ENCODE results near the gene UBTD2.
"Not testable (repeated sequence)": the region's sequence is repeated elsewhere in the genome, so short reads cannot be mapped to it uniquely, and the experiment has no call there.

UBTD2 gene

GRCh38 chr5:172283020-172283861 lies at the start of gene UBTD2:
TSS of gene UBTD2 (minus strand) at chr5:172283764. CDS start at chr5:172283665, 99 bp downstream.
- Mint-ChIP-seq H3K27ac (ENCODE audit: low read depth) (peak within 1 kb of the TSS; percentile 62), H3K9me3 (no peaks in the 10 kb centered on the region), H3K27me3 (no peaks in the 10 kb centered on the region), H3K4me3 (peak within 1 kb of the TSS; percentile 83), H3K4me1 (peaks cover 16% of the 10 kb centered on the region), H3K36me3 (ENCODE audit: insufficient read depth) (peaks cover 6% of the 10 kb centered on the region)
- DNase-seq (ENCODE audit: low spot score in 2 of 2) (peak in 1 of 2 donors; percentile 60), ATAC-seq (replicated peaks; ENCODE audit: extremely low read depth, poor library complexity, severe bottlenecking) (peak; percentile 87)

GRCh38 chr5:172326901-172327300 lies 43.3 kb upstream of the UBTD2 start:
- not testable (repeated sequence) for H3K36me3 Mint-ChIP-seq (ENCODE audit: insufficient read depth); H3K27ac Mint-ChIP-seq (ENCODE audit: low read depth); H3K4me1 Mint-ChIP-seq; H3K4me3 Mint-ChIP-seq; ATAC-seq (replicated peaks; ENCODE audit: extremely low read depth, poor library complexity, severe bottlenecking); DNase-seq (ENCODE audit: low spot score in 2 of 2); H3K9me3 Mint-ChIP-seq; H3K27me3 Mint-ChIP-seq

- H3K4me1 Mint-ChIP-seq: no peaks in the 10 kb centered on the region
- no peak for DNase-seq (ENCODE audit: low spot score in 2 of 2)
- H3K27ac Mint-ChIP-seq (ENCODE audit: low read depth): no peak overlapping the region
- no peak for ATAC-seq (replicated peaks; ENCODE audit: extremely low read depth, poor library complexity, severe bottlenecking)
- H3K4me3 Mint-ChIP-seq: no peak overlapping the region
- no peaks in the 10 kb centered on the region for H3K9me3 Mint-ChIP-seq
- no peaks in the 10 kb centered on the region for H3K36me3 Mint-ChIP-seq (ENCODE audit: insufficient read depth)
- H3K27me3 Mint-ChIP-seq: no peaks in the 10 kb centered on the region
These were observed 41.9 kb upstream of the UBTD2 start for GRCh38 chr5:172325452-172325851.

GRCh38 chr5:172322028-172322965 lies 38.7 kb upstream of the UBTD2 start:
- ATAC-seq (replicated peaks; ENCODE audit: extremely low read depth, poor library complexity, severe bottlenecking) (no peak), DNase-seq (ENCODE audit: low spot score in 2 of 2) (no peak)
- no peaks in the 10 kb centered on the region for H3K27me3 Mint-ChIP-seq
- no peak overlapping the region for H3K4me3 Mint-ChIP-seq
- no peaks in the 10 kb centered on the region for H3K9me3 Mint-ChIP-seq
- no peaks in the 10 kb centered on the region for H3K36me3 Mint-ChIP-seq (ENCODE audit: insufficient read depth)
- no peak overlapping the region for H3K27ac Mint-ChIP-seq (ENCODE audit: low read depth)
- no peaks in the 10 kb centered on the region for H3K4me1 Mint-ChIP-seq

- no peak overlapping the region for H3K27ac Mint-ChIP-seq (ENCODE audit: low read depth)
- ATAC-seq (replicated peaks; ENCODE audit: extremely low read depth, poor library complexity, severe bottlenecking): no peak
These were observed 38.0 kb upstream of the UBTD2 start for GRCh38 chr5:172321593-172321992.

GRCh38 chr5:172319708-172320441 lies 36.3 kb upstream of the UBTD2 start:
- Mint-ChIP-seq H3K27me3 (peaks cover 13% of the 10 kb centered on the region), H3K9me3 (no peaks in the 10 kb centered on the region), H3K4me3 (no peak overlapping the region), H3K36me3 (ENCODE audit: insufficient read depth) (no peaks in the 10 kb centered on the region), H3K4me1 (no peaks in the 10 kb centered on the region), H3K27ac (ENCODE audit: low read depth) (no peak overlapping the region)
- no peak for ATAC-seq (replicated peaks; ENCODE audit: extremely low read depth, poor library complexity, severe bottlenecking)
- DNase-seq (ENCODE audit: low spot score in 2 of 2): no peak

More at GRCh38 chr5:172321593-172321992, 38.0 kb upstream of the UBTD2 start:
- no peak for DNase-seq (ENCODE audit: low spot score in 2 of 2)
- Mint-ChIP-seq H3K9me3 (no peaks in the 10 kb centered on the region), H3K4me1 (no peaks in the 10 kb centered on the region), H3K4me3 (no peak overlapping the region), H3K36me3 (ENCODE audit: insufficient read depth) (no peaks in the 10 kb centered on the region), H3K27me3 (no peaks in the 10 kb centered on the region)

GRCh38 chr5:172315587-172316493 lies 32.3 kb upstream of the UBTD2 start:
- DNase-seq (ENCODE audit: low spot score in 2 of 2) (no peak), ATAC-seq (replicated peaks; ENCODE audit: extremely low read depth, poor library complexity, severe bottlenecking) (no peak)
- no peak overlapping the region for H3K4me3 Mint-ChIP-seq
- no peaks in the 10 kb centered on the region for H3K4me1 Mint-ChIP-seq
- no peaks in the 10 kb centered on the region for H3K36me3 Mint-ChIP-seq (ENCODE audit: insufficient read depth)
- H3K27ac Mint-ChIP-seq (ENCODE audit: low read depth): no peak overlapping the region
- H3K27me3 Mint-ChIP-seq: peaks cover 25% of the 10 kb centered on the region
- H3K9me3 Mint-ChIP-seq: no peaks in the 10 kb centered on the region

GRCh38 chr5:172313915-172314314 lies 30.4 kb upstream of the UBTD2 start:
- peaks cover 29% of the 10 kb centered on the region for H3K27me3 Mint-ChIP-seq
- no peaks in the 10 kb centered on the region for H3K9me3 Mint-ChIP-seq
- H3K36me3 Mint-ChIP-seq (ENCODE audit: insufficient read depth): no peaks in the 10 kb centered on the region
- no peak overlapping the region for H3K27ac Mint-ChIP-seq (ENCODE audit: low read depth)
- H3K4me1 Mint-ChIP-seq: no peaks in the 10 kb centered on the region
- DNase-seq (ENCODE audit: low spot score in 2 of 2) (no peak), ATAC-seq (replicated peaks; ENCODE audit: extremely low read depth, poor library complexity, severe bottlenecking) (no peak)
- no peak overlapping the region for H3K4me3 Mint-ChIP-seq

- H3K4me3 Mint-ChIP-seq: no peak overlapping the region
- H3K27me3 Mint-ChIP-seq: peaks cover 41% of the 10 kb centered on the region
- no peaks in the 10 kb centered on the region for H3K36me3 Mint-ChIP-seq (ENCODE audit: insufficient read depth)
- no peak overlapping the region for H3K27ac Mint-ChIP-seq (ENCODE audit: low read depth)
- no peaks in the 10 kb centered on the region for H3K9me3 Mint-ChIP-seq
- DNase-seq (ENCODE audit: low spot score in 2 of 2) (no peak), ATAC-seq (replicated peaks; ENCODE audit: extremely low read depth, poor library complexity, severe bottlenecking) (no peak)
- no peaks in the 10 kb centered on the region for H3K4me1 Mint-ChIP-seq
These were observed 28.7 kb upstream of the UBTD2 start for GRCh38 chr5:172312286-172312685.

- H3K4me3 Mint-ChIP-seq: no peak overlapping the region
- H3K27ac Mint-ChIP-seq (ENCODE audit: low read depth): no peak overlapping the region
- H3K9me3 Mint-ChIP-seq: no peaks in the 10 kb centered on the region
- ATAC-seq (replicated peaks; ENCODE audit: extremely low read depth, poor library complexity, severe bottlenecking): no peak
- no peaks in the 10 kb centered on the region for H3K36me3 Mint-ChIP-seq (ENCODE audit: insufficient read depth)
- no peaks in the 10 kb centered on the region for H3K4me1 Mint-ChIP-seq
- peaks cover 45% of the 10 kb centered on the region for H3K27me3 Mint-ChIP-seq
- DNase-seq (ENCODE audit: low spot score in 2 of 2): no peak
These were observed 28.0 kb upstream of the UBTD2 start for GRCh38 chr5:172311605-172312004.

- no peaks in the 10 kb centered on the region for H3K36me3 Mint-ChIP-seq (ENCODE audit: insufficient read depth)
- H3K9me3 Mint-ChIP-seq: no peaks in the 10 kb centered on the region
- H3K27ac Mint-ChIP-seq (ENCODE audit: low read depth): no peak overlapping the region
- H3K4me3 Mint-ChIP-seq: no peak overlapping the region
- no peak for DNase-seq (ENCODE audit: low spot score in 2 of 2)
- H3K27me3 Mint-ChIP-seq: peaks cover 42% of the 10 kb centered on the region
- H3K4me1 Mint-ChIP-seq: no peaks in the 10 kb centered on the region
- no peak for ATAC-seq (replicated peaks; ENCODE audit: extremely low read depth, poor library complexity, severe bottlenecking)
These were observed 27.5 kb upstream of the UBTD2 start for GRCh38 chr5:172311026-172311425.

Data from central memory CD8-positive, alpha-beta T cell (primary cell).